HEK293 (cell line): Measurements from ENCODE around the gene PHF5A.
A peak's percentile ranks its signal among the peaks of the same experiment; 100 is the strongest.

Experiments used
- CTCF ChIA-PET: fragments of 350-600 bp; formaldehyde crosslinking; extraction: SDS; loops from one replicate; lab custom pipeline; 2021; ENCODE audit warnings: antibody characterized with exemption; lab: Yijun Ruan, JAX
- POLR2A ChIA-PET: fragments of 300-600 bp; formaldehyde crosslinking; extraction: SDS; loops from one replicate; lab custom pipeline; 2020; ENCODE audit warnings: antibody characterized with exemption, inconsistent platforms; lab: Yijun Ruan, JAX
- H3K27ac ChIP-seq: fragments of 200-500 bp; sonication (Bioruptor generic); 2 replicates; pipeline ENCODE4 v1.5.1; 2014; ENCODE audit warnings: low read depth, low read length, control low read depth, inconsistent platforms; ENCODE audit errors: extremely low read depth
- H3K36me3 ChIP-seq, 2 experiments: fragments of 200-500 bp in 1 of 2; sonication (Bioruptor generic) in 1 of 2; 1 replicate in 1 of 2; 2 replicates in 1 of 2; pipeline ENCODE4 v1.5.1; 2014 to 2017; ENCODE audit warnings: inconsistent platforms in 2 of 2, low read length in 2 of 2; ENCODE audit not compliant: control insufficient read depth in 2 of 2, insufficient read depth in 1 of 2
- H3K4me1 ChIP-seq: fragments of 200-500 bp; sonication (Bioruptor generic); 2 replicates; pipeline ENCODE4 v1.5.1; 2014; ENCODE audit warnings: mild to moderate bottlenecking, low read length, inconsistent platforms; ENCODE audit not compliant: control insufficient read depth, insufficient read depth
- H3K4me3 ChIP-seq: 2 replicates; pipeline ENCODE4 v1.5.1; 2011; ENCODE audit warnings: low read depth, mild to moderate bottlenecking, control low read depth, low read length, moderate library complexity
- H3K9me3 ChIP-seq: fragments of 200-500 bp; sonication (Bioruptor generic); 2 replicates; pipeline ENCODE4 v1.5.1; 2014; ENCODE audit warnings: low read depth, low read length, inconsistent platforms; ENCODE audit not compliant: control insufficient read depth, insufficient read depth
- IKZF3 ChIP-seq: fragments of 450-650 bp; IDR thresholded peaks from 2 replicates; pipeline ENCODE4 v1.5.0; 2018; ENCODE audit warnings: missing biosample characterization, mild to moderate bottlenecking, missing genetic modification characterization, moderate library complexity
- MZF1 ChIP-seq: fragments of 450-650 bp; formaldehyde crosslinking; IDR thresholded peaks from 2 replicates; pipeline ENCODE4 v1.5.1; 2017; ENCODE audit warnings: missing biosample characterization, missing genetic modification characterization, borderline replicate concordance
- WT1 ChIP-seq: fragments of 450-650 bp; formaldehyde crosslinking; IDR thresholded peaks from 2 replicates; pipeline ENCODE4 v1.5.1; 2016; ENCODE audit warnings: missing biosample characterization, missing genetic modification characterization
- ZNF10 ChIP-seq: fragments of 450-650 bp; formaldehyde crosslinking; IDR thresholded peaks from 2 replicates; pipeline ENCODE4 v1.5.1; 2017; ENCODE audit warnings: missing biosample characterization, missing genetic modification characterization
- ZNF121 ChIP-seq: fragments of 450-650 bp; formaldehyde crosslinking; IDR thresholded peaks from 2 replicates; pipeline ENCODE4 v1.5.1; 2016; ENCODE audit warnings: missing biosample characterization, missing genetic modification characterization
- ZNF155 ChIP-seq: fragments of 450-650 bp; formaldehyde crosslinking; IDR thresholded peaks from 2 replicates; pipeline ENCODE4 v1.5.1; 2016; ENCODE audit warnings: missing biosample characterization, missing genetic modification characterization
- ZNF2 ChIP-seq: fragments of 450-650 bp; formaldehyde crosslinking; IDR thresholded peaks from 2 replicates; pipeline ENCODE4 v1.5.1; 2016; ENCODE audit warnings: missing biosample characterization, missing genetic modification characterization
- ZNF280D ChIP-seq: fragments of 450-650 bp; formaldehyde crosslinking; IDR thresholded peaks from 2 replicates; pipeline ENCODE4 v1.5.1; 2016; ENCODE audit warnings: missing biosample characterization, missing genetic modification characterization
- ZNF311 ChIP-seq: fragments of 450-650 bp; formaldehyde crosslinking; IDR thresholded peaks from 2 replicates; pipeline ENCODE4 v1.5.1; 2017; ENCODE audit warnings: missing biosample characterization, missing genetic modification characterization, borderline replicate concordance
- ZNF341 ChIP-seq: fragments of 450-650 bp; formaldehyde crosslinking; IDR thresholded peaks from 2 replicates; pipeline ENCODE4; 2016; ENCODE audit warnings: low read depth, missing biosample characterization, missing genetic modification characterization
- ZNF48 ChIP-seq: fragments of 450-650 bp; formaldehyde crosslinking; IDR thresholded peaks from 2 replicates; pipeline ENCODE4 v1.5.1; 2016; ENCODE audit warnings: missing biosample characterization, missing genetic modification characterization
- ZNF530 ChIP-seq: fragments of 450-650 bp; formaldehyde crosslinking; IDR thresholded peaks from 2 replicates; pipeline ENCODE4 v1.5.1; 2016; ENCODE audit warnings: low read depth, missing biosample characterization, missing genetic modification characterization
- ZNF571 ChIP-seq: fragments of 450-650 bp; formaldehyde crosslinking; IDR thresholded peaks from 2 replicates; pipeline ENCODE4 v1.5.0; 2017; ENCODE audit warnings: missing biosample characterization, missing genetic modification characterization
- ZNF654 ChIP-seq: fragments of 450-650 bp; formaldehyde crosslinking; IDR thresholded peaks from 2 replicates; pipeline ENCODE4 v1.5.1; 2016; ENCODE audit warnings: low read depth, missing biosample characterization, missing genetic modification characterization
- ZNF701 ChIP-seq: fragments of 450-650 bp; formaldehyde crosslinking; IDR thresholded peaks from 2 replicates; pipeline ENCODE4 v1.5.1; 2016; ENCODE audit warnings: missing biosample characterization, missing genetic modification characterization
- ZSCAN16 ChIP-seq: fragments of 450-650 bp; formaldehyde crosslinking; IDR thresholded peaks from 2 replicates; pipeline ENCODE4 v1.5.1; 2016; ENCODE audit warnings: missing biosample characterization, missing genetic modification characterization
- ZSCAN30 ChIP-seq: fragments of 450-650 bp; IDR thresholded peaks from 2 replicates; pipeline ENCODE4 v1.5.1; 2018; ENCODE audit warnings: missing biosample characterization, mild to moderate bottlenecking, missing genetic modification characterization, moderate library complexity
- ZXDB ChIP-seq: fragments of 450-650 bp; formaldehyde crosslinking; IDR thresholded peaks from 2 replicates; pipeline ENCODE4 v1.5.1; 2016; ENCODE audit warnings: missing biosample characterization, missing genetic modification characterization

Gene PHF5A

DNA sequence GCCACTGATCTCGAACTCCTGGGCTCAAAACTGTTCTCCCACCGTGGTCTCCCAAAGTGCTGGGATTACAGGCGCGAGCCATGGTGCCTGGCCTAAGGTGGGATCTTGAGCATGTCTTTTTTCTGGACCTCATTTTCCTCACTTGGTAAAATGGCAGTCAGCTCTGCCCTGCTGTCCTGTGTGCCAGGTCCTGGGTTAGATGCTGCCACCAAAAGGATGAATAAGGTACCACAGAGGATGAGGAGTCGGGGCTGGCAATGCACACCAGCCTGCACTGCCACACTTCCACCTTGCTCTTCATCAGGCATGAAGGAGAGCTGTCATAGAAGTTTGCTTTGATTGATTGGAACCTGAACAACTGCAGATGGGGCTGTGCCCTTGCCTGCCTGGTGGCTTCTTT is 32.7 kb upstream of the PHF5A start:
- ChIA-PET POLR2A (interaction anchor here (1.2 to 3.5 kb wide), 3 partner anchors 33 to 120 kb away, joined by 4 to 13 read pairs (median 10); partner anchors contain the start of genes ACO2, PHF5A, TEF and TOB2), CTCF (interaction anchor here (0.6 to 3.1 kb wide), 8 partner anchors 10 to 99 kb away, joined by 3 to 21 read pairs (median 8); no protein-coding TSS in a partner anchor)
- Histone ChIP-seq H3K4me1 (no peaks in the 10 kb centered on the region), H3K4me3 (no peak overlapping the region), H3K9me3 (no peaks in the 10 kb centered on the region), H3K27ac (no peak overlapping the region), H3K36me3 (peaks cover 17 to 40% of the 10 kb centered on the region in 2 experiments)
- TF ChIP-seq ZNF654 (tag by site-specific recombination) (peak; percentile 49), ZNF48 (no peak), WT1 (no peak)

DNA sequence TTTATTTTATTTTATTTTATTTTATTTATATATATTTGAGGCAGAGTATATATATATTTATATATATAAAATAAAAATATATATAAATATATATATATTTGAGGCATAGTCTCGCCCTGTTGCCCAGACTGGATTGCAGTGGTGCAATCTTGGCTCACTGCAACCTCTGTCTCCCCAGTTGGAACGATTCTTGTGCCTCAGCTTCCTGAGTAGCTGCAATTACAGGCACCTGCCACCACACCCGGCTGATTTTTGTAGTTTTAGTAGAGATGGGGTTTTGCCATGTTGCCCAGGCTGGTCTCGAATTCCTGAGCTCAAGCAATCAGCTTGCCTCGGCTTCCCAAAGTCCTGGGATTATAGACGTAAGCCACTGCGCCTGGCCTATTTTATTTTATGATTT is 31.8 kb upstream of the PHF5A start:
- H3K36me3 ChIP-seq: peaks cover 17 to 41% of the 10 kb centered on the region in 2 experiments
- no peak for TF ChIP-seq ZNF155 (tag by site-specific recombination)
- no peak for TF ChIP-seq ZNF121
- TF ChIP-seq ZSCAN16 (tag by site-specific recombination): no peak
- no peak for TF ChIP-seq ZXDB
- TF ChIP-seq MZF1 (tag by site-specific recombination): no peak
- TF ChIP-seq ZNF2 (tag by site-specific recombination): no peak
- CTCF ChIA-PET: interaction anchor here (1.9 to 3.1 kb wide), 4 partner anchors 9 to 98 kb away, joined by 11 to 21 read pairs (median 14); no protein-coding TSS in a partner anchor
- no peak overlapping the region for H3K4me3 ChIP-seq
- no peak overlapping the region for H3K27ac ChIP-seq
- H3K4me1 ChIP-seq: no peaks in the 10 kb centered on the region
- H3K9me3 ChIP-seq: no peaks in the 10 kb centered on the region
- POLR2A ChIA-PET: interaction anchor here (1.2 to 3.5 kb wide), 3 partner anchors 32 to 119 kb away, joined by 4 to 13 read pairs (median 10); partner anchors contain the start of genes ACO2, PHF5A, TEF and TOB2

GRCh38 chr22:41499624-41500280 is 31.3 kb upstream of the PHF5A start:
- H3K9me3 ChIP-seq: no peaks in the 10 kb centered on the region
- CTCF ChIA-PET: interaction anchor here (1.9 to 3.1 kb wide), 3 partner anchors 9 to 97 kb away, joined by 11 to 21 read pairs (median 16); no protein-coding TSS in a partner anchor
- TF ChIP-seq ZNF530 (no peak), ZNF341 (tag by site-specific recombination) (no peak), ZSCAN30 (tag by site-specific recombination) (no peak), ZNF10 (tag by site-specific recombination) (no peak), ZNF280D (tag by site-specific recombination) (no peak), ZNF311 (tag by site-specific recombination) (no peak), ZNF571 (tag by site-specific recombination) (no peak), IKZF3 (tag by site-specific recombination) (no peak), ZNF701 (tag by site-specific recombination) (no peak)
- POLR2A ChIA-PET: interaction anchor here (0.6 to 3.5 kb wide), 5 partner anchors 31 to 593 kb away, joined by 3 to 13 read pairs (median 5); partner anchors contain the start of genes ACO2, PHF5A, TEF and TOB2
- H3K27ac ChIP-seq: no peak overlapping the region
- H3K4me3 ChIP-seq: no peak overlapping the region
- H3K4me1 ChIP-seq: no peaks in the 10 kb centered on the region
- H3K36me3 ChIP-seq: peaks cover 15 to 39% of the 10 kb centered on the region in 2 experiments
